IMR-90 (cell line): ENCODE measurements around the gene HAGHL. TPM values are rescaled to one million over a fixed set of nuclear protein-coding genes. Genes with fewer than 3 reads are reported as not detected.

Experiments
- ATAC-seq: fragments of 200-7000 bp; cut with Tn5 transposase; 2 replicates; pipeline ENCODE4 v1.9.1; 2020; ENCODE audit warnings: low read depth, mild to moderate bottlenecking, moderate library complexity
- BruUV-seq: library from RNA; stranded (reverse); fragments of 400-500 nt; replicated peaks from 2 replicates; lab custom pipeline; 2021; lab: Mats Ljungman, UMichigan
- CTCF ChIA-PET: fragments of 300-600 bp; formaldehyde crosslinking; extraction: SDS; loops from one replicate; lab custom pipeline; 2021; ENCODE audit warnings: antibody characterized with exemption; lab: Yijun Ruan, JAX
- POLR2A ChIA-PET: fragments of 300-600 bp; sonication (Branson Sonifier 250); formaldehyde crosslinking; loops from one replicate; lab custom pipeline; 2022; ENCODE audit warnings: antibody characterized with exemption; ENCODE audit not compliant: unreplicated experiment; lab: Charles Lee
- DNase-seq: peaks from one replicate; pipeline ENCODE4 v3.0.0; 2013
- H2AFZ ChIP-seq: replicated peaks from 2 replicates; pipeline ENCODE3; 2013; ENCODE audit warnings: low read length, mild to moderate bottlenecking; ENCODE audit not compliant: poor library complexity
- H2AK5ac ChIP-seq: 2 replicates; pipeline ENCODE4 v1.6.1; 2013; ENCODE audit warnings: low read depth, low read length, inconsistent platforms
- H2AK9ac ChIP-seq: replicated peaks from 2 replicates; pipeline ENCODE3; 2013; ENCODE audit warnings: mild to moderate bottlenecking, low read depth, low read length, moderate library complexity; ENCODE audit not compliant: poor library complexity
- H2BK120ac ChIP-seq: 2 replicates; pipeline ENCODE4 v1.6.1; 2013; ENCODE audit warnings: low read depth, low read length, inconsistent platforms
- H2BK15ac ChIP-seq: 3 replicates; pipeline ENCODE4 v1.6.1; 2013; ENCODE audit warnings: low read depth, low read length, inconsistent platforms
- H2BK20ac ChIP-seq: 2 replicates; pipeline ENCODE4 v1.6.1; 2013; ENCODE audit warnings: low read depth, mild to moderate bottlenecking, inconsistent platforms, low read length, moderate library complexity
- H2BK5ac ChIP-seq: 2 replicates; pipeline ENCODE4 v1.6.1; 2013; ENCODE audit warnings: mild to moderate bottlenecking, low read depth, low read length, inconsistent platforms; ENCODE audit not compliant: poor library complexity, severe bottlenecking
- H3K14ac ChIP-seq: replicated peaks from 2 replicates; pipeline ENCODE4 v1.6.1; 2013; ENCODE audit warnings: low read depth, low read length, inconsistent platforms
- H3K18ac ChIP-seq: 2 replicates; pipeline ENCODE4 v1.6.1; 2013; ENCODE audit warnings: low read depth, low read length, control low read depth
- H3K23ac ChIP-seq: 2 replicates; pipeline ENCODE4 v1.6.1; 2013; ENCODE audit warnings: low read depth, low read length, inconsistent platforms
- H3K27ac ChIP-seq: 2 replicates; pipeline ENCODE4 v1.5.1; 2013; ENCODE audit warnings: mild to moderate bottlenecking, control low read depth, low read length; ENCODE audit not compliant: insufficient read depth
- H3K27me3 ChIP-seq: 2 replicates; pipeline ENCODE4 v1.6.1; 2013; ENCODE audit warnings: low read length; ENCODE audit not compliant: control insufficient read depth, insufficient read depth
- H3K36me3 ChIP-seq: 2 replicates; pipeline ENCODE4 v1.6.1; 2013; ENCODE audit warnings: low read length, mixed read lengths; ENCODE audit not compliant: control insufficient read depth, insufficient read depth
- H3K4ac ChIP-seq: 2 replicates; pipeline ENCODE4 v1.6.1; 2013; ENCODE audit warnings: low read depth, low read length, inconsistent platforms
- H3K4me1 ChIP-seq: 2 replicates; pipeline ENCODE4 v1.6.1; 2013; ENCODE audit warnings: low read length, mixed read lengths; ENCODE audit not compliant: control insufficient read depth, insufficient read depth
- H3K4me2 ChIP-seq: 2 replicates; pipeline ENCODE4 v1.6.1; 2013; ENCODE audit warnings: low read depth, mild to moderate bottlenecking, control low read depth, low read length, moderate library complexity
- H3K4me3 ChIP-seq: 2 replicates; pipeline ENCODE4 v1.5.1; 2013; ENCODE audit warnings: low read depth, mild to moderate bottlenecking, control low read depth, low read length, moderate library complexity; ENCODE audit not compliant: insufficient read depth
- H3K56ac ChIP-seq: 2 replicates; pipeline ENCODE4 v1.6.1; 2013; ENCODE audit warnings: low read length, inconsistent platforms; ENCODE audit not compliant: insufficient read depth; ENCODE audit errors: extremely low read depth
- H3K79me1 ChIP-seq, 2 experiments: 2 replicates each; pipeline ENCODE4 v1.6.1; 2013; ENCODE audit warnings: low read length in 2 of 2, inconsistent platforms in 1 of 2, low read depth in 1 of 2
- H3K9ac ChIP-seq: 2 replicates; pipeline ENCODE4 v1.6.1; 2013; ENCODE audit warnings: low read depth, low read length, control low read depth
- H3K9me1 ChIP-seq: 2 replicates; pipeline ENCODE4 v1.6.1; 2013; ENCODE audit warnings: low read length, inconsistent platforms; ENCODE audit not compliant: insufficient read depth
- H3K9me3 ChIP-seq: 2 replicates; pipeline ENCODE4 v1.6.1; 2013; ENCODE audit warnings: low read length; ENCODE audit not compliant: control insufficient read depth, insufficient read depth
- H4K20me1 ChIP-seq: 2 replicates; pipeline ENCODE4 v1.6.1; 2013; ENCODE audit warnings: low read length, inconsistent platforms; ENCODE audit not compliant: insufficient read depth
- H4K5ac ChIP-seq: 2 replicates; pipeline ENCODE4 v1.6.1; 2013; ENCODE audit warnings: mild to moderate bottlenecking, low read depth, low read length, control low read depth
- H4K8ac ChIP-seq, 2 experiments: 2 replicates each; pipeline ENCODE4 v1.6.1; 2013; ENCODE audit warnings: low read depth in 2 of 2, low read length in 2 of 2, control low read depth in 1 of 2, inconsistent platforms in 1 of 2
- H4K91ac ChIP-seq: 2 replicates; pipeline ENCODE4 v1.6.1; 2013; ENCODE audit warnings: low read depth, low read length, inconsistent platforms; ENCODE audit not compliant: insufficient read depth
- CEBPB ChIP-seq: IDR thresholded peaks from 2 replicates; pipeline ENCODE4 v1.6.1; 2012; ENCODE audit warnings: low read depth, low read length, improper control_type of control experiment
- CTCF ChIP-seq: conservative IDR thresholded peaks from 2 replicates; pipeline ENCODE4 v1.5.1; 2012; ENCODE audit warnings: mild to moderate bottlenecking, low read depth, low read length, improper control_type of control experiment
- MAZ ChIP-seq: IDR thresholded peaks from 2 replicates; pipeline ENCODE4 v1.6.1; 2012; ENCODE audit warnings: low read depth, mild to moderate bottlenecking, low read length, improper control_type of control experiment, moderate library complexity, borderline replicate concordance
- MXI1 ChIP-seq: IDR thresholded peaks from 2 replicates; pipeline ENCODE4 v1.6.1; 2012; ENCODE audit warnings: low read depth, mild to moderate bottlenecking, low read length, moderate library complexity, borderline replicate concordance
- NFE2L2 ChIP-seq: fragments of 150-350 bp; IDR thresholded peaks from 2 replicates; pipeline ENCODE4 v1.6.1; 2016; ENCODE audit warnings: low read depth, mild to moderate bottlenecking, low read length
- POLR2A ChIP-seq: IDR thresholded peaks from 2 replicates; pipeline ENCODE4 v1.6.1; 2012; ENCODE audit warnings: mild to moderate bottlenecking, low read depth, low read length
- RCOR1 ChIP-seq: IDR thresholded peaks from 2 replicates; pipeline ENCODE4 v1.6.1; 2012; ENCODE audit warnings: mild to moderate bottlenecking, low read length, improper control_type of control experiment; ENCODE audit not compliant: insufficient replicate concordance
- SMC3 ChIP-seq: fragments of 150-350 bp; IDR thresholded peaks from 2 replicates; pipeline ENCODE4 v1.6.1; 2016; ENCODE audit warnings: low read depth, mild to moderate bottlenecking, antibody characterized with exemption, low read length, moderate library complexity
- USF2 ChIP-seq: fragments of 150-350 bp; IDR thresholded peaks from 2 replicates; pipeline ENCODE4 v1.6.1; 2017; ENCODE audit warnings: mild to moderate bottlenecking, antibody characterized with exemption, low read length, low read depth
- WGBS, 2 experiments: methylation state at CpG; one replicate each; pipeline versions ENCODE4 v1.1.5 to v1.1.7; 2013; ENCODE audit warnings: missing lambda C conversion rate in 2 of 2; ENCODE audit not compliant: insufficient read length in 1 of 2; ENCODE audit errors: extremely low coverage in 2 of 2; 5-methylcytosine and 5-hydroxymethylcytosine counted together
- dilution Hi-C: fragments of 300-500 bp; cut with HindIII; formaldehyde crosslinking; loops from one replicate; pipeline ENCODE4 v1.14.3; 2018; ENCODE audit warnings: low sequenced_read_pairs; ENCODE audit not compliant: unreplicated experiment
- in situ Hi-C: fragments of 300-500 bp; cut with MboI; formaldehyde crosslinking; loops from 3 replicates; pipeline ENCODE4 v1.14.3; 2019; ENCODE audit warnings: low sequenced_read_pairs, inconsistent platforms, mixed read lengths
- intact Hi-C: fragments of 100-400 bp; cut with micrococcal nuclease; formaldehyde crosslinking; loops from 2 replicates; pipeline ENCODE4 v1.10.0; 2022
- polyA plus RNA-seq, 3 experiments: library from polyadenylated mRNA; depleted of rRNA; stranded (reverse); fragments of >200 nt; gene quantifications; 2 replicates each; pipeline ENCODE4 v1.2.3, GENCODE V29; 2012; ENCODE audit warnings: low replicate concordance in 1 of 3
- total RNA-seq: library from RNA; depleted of rRNA; stranded (reverse); fragments of >200 nt; gene quantifications from 2 replicates; pipeline ENCODE4 v1.2.3, GENCODE V29; 2012

HAGHL gene
- total and polyA plus RNA-seq, 2 of the 4 experiments (the other 2 are of a cell fraction): 3.0 to 12.5 TPM

- Histone ChIP-seq H3K79me1 (no peaks in the 10 kb centered on the region), H3K4me3 (no peak overlapping the region), H4K5ac (no peak overlapping the region), H2AK5ac (no peak overlapping the region), H2AK9ac (no peak overlapping the region), H2BK15ac (no peak overlapping the region), H3K36me3 (no peaks in the 10 kb centered on the region), H3K18ac (no peak overlapping the region), H4K91ac (no peak overlapping the region), H4K8ac (no peak overlapping the region), H3K9ac (no peak overlapping the region), H2BK5ac (no peak overlapping the region), H4K20me1 (no peaks in the 10 kb centered on the region), H3K4me1 (no peaks in the 10 kb centered on the region), H3K9me3 (no peaks in the 10 kb centered on the region), H2BK20ac (no peak overlapping the region), H2AFZ (no peak overlapping the region), H3K56ac (no peak overlapping the region), H3K4me2 (no peak overlapping the region), H3K27ac (no peak overlapping the region), H3K9me1 (no peaks in the 10 kb centered on the region), H3K14ac (no peak overlapping the region), H2BK120ac (no peak overlapping the region), H3K27me3 (no peaks in the 10 kb centered on the region; the same call in 1 of the 2 replicates), H3K4ac (no peak overlapping the region), H3K23ac (no peak overlapping the region)
- BruUV-seq: no TSS peak
- intact Hi-C loops (no loop called here), in situ Hi-C loops (no loop called here), dilution Hi-C loops (no loop called here)
- ATAC-seq: no peak
- TF ChIP-seq SMC3 (no peak), CEBPB (no peak), NFE2L2 (no peak), MXI1 (no peak), USF2 (no peak), POLR2A (no peak), MAZ (no peak), RCOR1 (no peak), CTCF (no peak)
- CTCF ChIA-PET: no interaction called here
- 78% methylated on average over 13 of the region's 48 CpGs; no CpG with 5 or more reads in 1 of the 2 experiments for WGBS, 2 experiments
- POLR2A ChIA-PET: no interaction called here
- no peak for DNase-seq
Observed at GRCh38 chr16:766820-767640, 40.1 kb downstream of the HAGHL start.
